Measurements from ENCODE around the gene ZIC1.
A peak's percentile ranks its signal among the peaks of the same experiment; 100 is the strongest.

ZIC1 gene

GRCh38 chr3:147409143-147410115, at the start of gene ZIC1:
TSS of gene ZIC1 (plus strand) at chr3:147409365. CDS start at chr3:147410113, 748 bp downstream.
- DNase-seq (ENCODE audit: low read depth): no peak
- peak within 1 kb of the TSS; percentile 53 for H3K4me3 ChIP-seq (ENCODE audit: low read depth, low read length)

- H3K4me3 ChIP-seq (ENCODE audit: low read depth, low read length): no peak overlapping the region
- DNase-seq (ENCODE audit: low read depth): no peak
Observed at GRCh38 chr3:147360051-147360439, 49.1 kb upstream of the ZIC1 start.

GRCh38 chr3:147360646-147361453, 48.3 kb upstream of the ZIC1 start:
- DNase-seq (ENCODE audit: low read depth): no peak
- no peak overlapping the region for H3K4me3 ChIP-seq (ENCODE audit: low read depth, low read length)

GRCh38 chr3:147361454-147362420, 47.4 kb upstream of the ZIC1 start:
- no peak for DNase-seq (ENCODE audit: low read depth)
- no peak overlapping the region for H3K4me3 ChIP-seq (ENCODE audit: low read depth, low read length)

GRCh38 chr3:147364771-147365170, 44.4 kb upstream of the ZIC1 start:
- DNase-seq (ENCODE audit: low read depth): no peak
- no peak overlapping the region for H3K4me3 ChIP-seq (ENCODE audit: low read depth, low read length)

GRCh38 chr3:147365196-147366115, 43.7 kb upstream of the ZIC1 start:
- no peak overlapping the region for H3K4me3 ChIP-seq (ENCODE audit: low read depth, low read length)
- DNase-seq (ENCODE audit: low read depth): no peak

- DNase-seq (ENCODE audit: low read depth): no peak
- H3K4me3 ChIP-seq (ENCODE audit: low read depth, low read length): no peak overlapping the region
Observed at GRCh38 chr3:147367676-147368075, 41.5 kb upstream of the ZIC1 start.

GRCh38 chr3:147368151-147368550, 41.0 kb upstream of the ZIC1 start:
- H3K4me3 ChIP-seq (ENCODE audit: low read depth, low read length): no peak overlapping the region
- no peak for DNase-seq (ENCODE audit: low read depth)

- DNase-seq (ENCODE audit: low read depth): no peak
- no peak overlapping the region for H3K4me3 ChIP-seq (ENCODE audit: low read depth, low read length)
Observed at GRCh38 chr3:147368561-147369221, 40.5 kb upstream of the ZIC1 start.

- no peak overlapping the region for H3K4me3 ChIP-seq (ENCODE audit: low read depth, low read length)
- no peak for DNase-seq (ENCODE audit: low read depth)
Observed at GRCh38 chr3:147369231-147369630, 39.9 kb upstream of the ZIC1 start.

GRCh38 chr3:147369661-147370123, 39.5 kb upstream of the ZIC1 start:
- no peak overlapping the region for H3K4me3 ChIP-seq (ENCODE audit: low read depth, low read length)
- DNase-seq (ENCODE audit: low read depth): no peak

- DNase-seq (ENCODE audit: low read depth): no peak
- no peak overlapping the region for H3K4me3 ChIP-seq (ENCODE audit: low read depth, low read length)
Observed at GRCh38 chr3:147370349-147370748, 38.8 kb upstream of the ZIC1 start.

- no peak for DNase-seq (ENCODE audit: low read depth)
- H3K4me3 ChIP-seq (ENCODE audit: low read depth, low read length): no peak overlapping the region
Observed at GRCh38 chr3:147371140-147371539, 38.0 kb upstream of the ZIC1 start.

- no peak overlapping the region for H3K4me3 ChIP-seq (ENCODE audit: low read depth, low read length)
- no peak for DNase-seq (ENCODE audit: low read depth)
Observed at GRCh38 chr3:147371771-147372340, 37.3 kb upstream of the ZIC1 start.

- no peak overlapping the region for H3K4me3 ChIP-seq (ENCODE audit: low read depth, low read length)
- DNase-seq (ENCODE audit: low read depth): no peak
Observed at GRCh38 chr3:147372525-147373027, 36.6 kb upstream of the ZIC1 start.

GRCh38 chr3:147373301-147373700, 35.9 kb upstream of the ZIC1 start:
- no peak overlapping the region for H3K4me3 ChIP-seq (ENCODE audit: low read depth, low read length)

More at GRCh38 chr3:147373301-147373700, 35.9 kb upstream of the ZIC1 start:
- DNase-seq (ENCODE audit: low read depth): no peak

Measured in skeletal muscle cell (primary cell).